GM06990 (cell line): Measurements from ENCODE around the gene DENND11.
A peak's percentile ranks its signal among the peaks of the same experiment; 100 is the strongest.

Experiments used
- DNase-seq: peaks from one replicate; pipeline ENCODE4 v3.0.0-alpha.2; 2011; ENCODE audit not compliant: insufficient read length; ENCODE audit errors: extremely low read depth
- H3K27me3 ChIP-seq: replicated peaks from 2 replicates; pipeline ENCODE4 v1.6.0; 2011; ENCODE audit warnings: low read length; ENCODE audit not compliant: control insufficient read depth, insufficient read depth
- H3K36me3 ChIP-seq: 2 replicates; pipeline ENCODE4 v1.5.1; 2011; ENCODE audit warnings: low read length; ENCODE audit not compliant: control insufficient read depth, insufficient read depth
- H3K4me3 ChIP-seq: replicated peaks from 2 replicates; pipeline ENCODE4 v1.5.1; 2011; ENCODE audit warnings: low read depth, mild to moderate bottlenecking, control low read depth, low read length
- TF ChIP-seq, protein P1 (sequence below): IDR thresholded peaks from 2 replicates; pipeline ENCODE4 v1.5.1; 2011; ENCODE audit warnings: low read length, control low read depth, mild to moderate bottlenecking, inconsistent platforms; ENCODE audit not compliant: insufficient read depth, poor library complexity, severe bottlenecking

DENND11 gene

DNA sequence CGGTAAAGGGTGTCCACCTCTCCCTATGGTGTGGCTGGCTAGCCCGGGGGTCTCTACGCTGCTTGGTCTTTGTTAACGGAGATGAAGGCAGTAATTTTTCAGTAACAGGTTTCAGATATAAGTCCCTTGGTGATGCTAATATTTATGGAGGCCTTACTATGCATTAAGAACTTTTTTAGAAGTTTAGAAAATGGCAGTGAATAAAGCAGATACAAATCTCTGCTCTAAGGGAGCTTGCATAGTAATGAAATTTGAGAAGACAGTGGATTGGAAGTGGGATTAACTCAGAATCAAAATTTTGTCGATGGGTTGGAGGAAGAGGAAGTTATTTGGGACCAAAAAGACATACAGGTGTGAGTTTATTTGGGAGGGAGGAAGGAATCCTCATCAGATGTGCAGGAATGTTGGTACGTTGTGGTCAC, 36.6 kb upstream of the DENND11 start:
- Histone ChIP-seq H3K36me3 (peaks cover 7% of the 10 kb centered on the region), H3K4me3 (peak overlapping the region; percentile 96), H3K27me3 (no peaks in the 10 kb centered on the region)
- DNase-seq = no peak
- TF ChIP-seq, protein P1, sequence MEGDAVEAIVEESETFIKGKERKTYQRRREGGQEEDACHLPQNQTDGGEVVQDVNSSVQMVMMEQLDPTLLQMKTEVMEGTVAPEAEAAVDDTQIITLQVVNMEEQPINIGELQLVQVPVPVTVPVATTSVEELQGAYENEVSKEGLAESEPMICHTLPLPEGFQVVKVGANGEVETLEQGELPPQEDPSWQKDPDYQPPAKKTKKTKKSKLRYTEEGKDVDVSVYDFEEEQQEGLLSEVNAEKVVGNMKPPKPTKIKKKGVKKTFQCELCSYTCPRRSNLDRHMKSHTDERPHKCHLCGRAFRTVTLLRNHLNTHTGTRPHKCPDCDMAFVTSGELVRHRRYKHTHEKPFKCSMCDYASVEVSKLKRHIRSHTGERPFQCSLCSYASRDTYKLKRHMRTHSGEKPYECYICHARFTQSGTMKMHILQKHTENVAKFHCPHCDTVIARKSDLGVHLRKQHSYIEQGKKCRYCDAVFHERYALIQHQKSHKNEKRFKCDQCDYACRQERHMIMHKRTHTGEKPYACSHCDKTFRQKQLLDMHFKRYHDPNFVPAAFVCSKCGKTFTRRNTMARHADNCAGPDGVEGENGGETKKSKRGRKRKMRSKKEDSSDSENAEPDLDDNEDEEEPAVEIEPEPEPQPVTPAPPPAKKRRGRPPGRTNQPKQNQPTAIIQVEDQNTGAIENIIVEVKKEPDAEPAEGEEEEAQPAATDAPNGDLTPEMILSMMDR = no peak

DNA sequence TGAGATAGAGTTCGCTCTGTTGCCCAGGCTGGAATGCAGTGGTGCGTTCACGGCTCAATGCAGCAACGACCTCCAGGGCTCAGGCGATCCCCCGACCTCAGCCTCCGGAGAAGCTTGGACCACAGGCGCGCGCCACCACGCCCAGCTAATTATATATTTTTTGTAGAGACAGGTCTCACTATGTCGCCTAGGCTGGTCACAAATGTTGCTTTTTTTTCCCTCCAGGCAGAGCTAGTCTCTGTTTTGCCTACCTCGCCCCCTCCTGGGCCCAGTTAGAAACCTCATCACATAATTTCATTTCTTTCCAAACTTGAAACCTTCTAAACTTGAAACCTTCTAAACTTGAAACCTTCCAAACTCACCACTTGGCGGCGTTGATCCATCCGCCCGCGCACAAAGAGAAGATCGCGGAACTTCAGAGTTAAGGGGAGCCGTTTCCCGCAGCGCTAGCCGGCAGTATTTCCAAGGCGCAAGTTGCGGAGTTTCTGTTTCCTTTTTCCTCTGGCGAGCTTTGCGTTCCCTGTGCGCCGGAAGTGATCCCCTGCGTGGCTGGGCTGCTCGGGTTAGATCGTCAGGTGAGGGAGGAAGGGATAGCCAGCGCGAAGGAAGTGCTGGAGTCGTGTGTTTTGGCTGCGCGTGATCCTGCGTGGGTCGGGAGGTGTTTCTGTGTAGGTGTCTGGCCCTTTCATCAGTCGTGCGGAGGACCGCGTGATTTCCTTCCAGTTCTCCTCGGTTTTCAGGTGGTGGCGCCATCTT, 36.0 kb upstream of the DENND11 start, which contains the start of gene SSBP1:
TSS of gene SSBP1 (plus strand) at position 523 of the 756 bp plus-strand sequence. CDS start 809 bp downstream, outside the sequence.
- DNase-seq = peak; percentile 92
- peaks cover 4% of the 10 kb centered on the region for H3K36me3 ChIP-seq
- TF ChIP-seq, protein P1 = peak; percentile 96
- H3K27me3 ChIP-seq = no peaks in the 10 kb centered on the region
- peak within 1 kb of the TSS; percentile 96 for H3K4me3 ChIP-seq

DNA sequence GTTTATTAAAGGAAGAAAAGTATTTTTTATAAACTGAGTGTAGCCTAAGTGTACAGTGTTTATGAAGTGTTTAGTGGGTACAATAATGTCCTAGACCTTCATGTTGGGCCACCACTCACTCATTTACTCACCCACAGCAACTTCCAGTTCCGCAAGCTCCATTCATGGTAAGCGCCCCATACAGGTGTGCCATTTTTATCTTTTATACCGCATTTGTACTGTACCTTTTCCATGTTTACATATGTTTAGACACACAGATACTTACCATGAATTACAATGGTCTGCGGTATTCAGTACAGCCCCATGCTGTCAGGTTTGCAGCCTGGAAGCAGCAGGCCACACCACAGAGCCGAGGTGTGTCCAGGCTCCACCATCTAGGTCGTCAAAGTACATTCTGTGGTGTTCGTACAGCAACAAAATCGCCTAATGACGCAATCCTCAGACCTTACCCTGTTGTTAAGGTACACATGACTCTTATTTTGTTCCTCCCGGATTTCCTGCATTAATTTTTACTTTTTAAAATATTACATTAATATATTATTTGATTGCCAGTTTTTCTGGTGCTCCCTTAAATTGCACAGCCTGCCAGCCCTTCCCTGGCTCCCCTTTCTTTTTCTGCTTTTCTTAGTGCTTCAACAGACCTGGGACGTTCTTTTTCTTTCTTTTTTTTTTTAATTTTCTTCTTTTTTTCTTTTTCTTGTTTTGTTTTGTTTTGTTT, 35.3 kb upstream of the DENND11 start:
- Histone ChIP-seq H3K36me3 (peaks cover 3% of the 10 kb centered on the region), H3K4me3 (peak overlapping the region; percentile 96), H3K27me3 (no peaks in the 10 kb centered on the region)
- TF ChIP-seq, protein P1 = no peak
- DNase-seq = peak; percentile 13

DNA sequence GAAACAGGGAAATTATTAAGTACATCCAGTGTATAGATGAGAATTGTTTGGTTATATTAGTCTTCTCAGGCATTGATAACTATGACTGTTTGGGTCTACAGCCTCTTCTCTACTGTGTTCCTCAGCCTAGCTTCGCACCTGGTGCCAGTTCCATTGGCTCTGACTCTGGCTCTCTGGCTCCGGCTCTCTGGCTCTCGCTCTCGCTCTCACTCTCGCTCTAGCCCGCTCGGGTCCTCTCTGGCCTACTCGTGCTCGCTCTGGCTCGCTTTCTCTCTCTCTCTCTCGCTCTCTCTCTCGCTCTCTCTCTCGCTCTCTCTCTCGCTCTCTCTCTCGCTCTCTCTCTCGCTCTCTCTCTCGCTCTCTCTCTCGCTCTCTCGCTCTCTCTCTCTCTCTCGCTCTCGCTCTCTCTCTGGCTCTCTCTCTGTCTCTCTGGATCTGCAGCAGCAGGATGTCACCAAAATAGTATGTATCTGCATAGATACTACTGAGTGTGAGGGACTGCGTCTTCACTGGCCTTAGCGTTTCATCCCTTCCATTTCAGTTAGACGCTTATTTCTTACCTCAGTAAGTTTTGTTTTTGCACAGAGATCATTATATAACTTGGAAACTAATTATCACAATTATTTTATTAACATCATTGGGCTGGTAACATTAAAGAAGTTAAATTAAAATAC, 29.6 kb upstream of the DENND11 start:
- DNase-seq = no peak
- no peaks in the 10 kb centered on the region for H3K36me3 ChIP-seq
- TF ChIP-seq, protein P1 = no peak

DNA sequence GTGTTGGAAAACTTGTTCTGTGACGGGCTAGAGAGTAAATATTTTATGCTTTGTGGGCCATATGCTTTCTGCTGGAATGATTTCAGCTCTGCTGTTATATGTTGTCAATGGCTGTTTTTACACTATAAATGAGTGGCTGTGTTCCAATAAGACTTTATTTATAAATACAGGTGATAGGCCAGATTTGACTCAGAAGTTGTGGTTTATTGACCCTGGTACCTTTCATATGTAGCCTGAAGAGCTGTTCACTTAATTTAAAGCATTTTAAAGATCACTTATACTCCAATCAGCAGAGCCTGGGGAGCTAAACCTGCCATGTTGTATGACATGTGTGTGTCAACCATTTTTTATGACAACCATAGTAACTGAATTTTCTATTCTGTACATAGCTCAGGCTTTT, 27.1 kb upstream of the DENND11 start:
- H3K36me3 ChIP-seq = no peaks in the 10 kb centered on the region
- DNase-seq = no peak
- TF ChIP-seq, protein P1 = no peak
- no peak overlapping the region for H3K4me3 ChIP-seq
- no peaks in the 10 kb centered on the region for H3K27me3 ChIP-seq

More for the DNA sequence above, 29.6 kb upstream of the DENND11 start:
- Histone ChIP-seq H3K27me3 (no peaks in the 10 kb centered on the region), H3K4me3 (no peak overlapping the region)
